Stimulated activated CD4-positive, alpha-beta T cell treated with anti-CD3 and anti-CD28 coated beads, Interleukin-4, amount 100 ng/mL, for 48 hours (primary cell): ENCODE measurements around the gene SPCS1.
"Not testable (repeated sequence)": the region's sequence is repeated elsewhere in the genome, so short reads cannot be mapped to it uniquely, and the experiment has no call there.

Experiments
- DNase-seq, 2 donors: peaks; one replicate each; pipeline ENCODE4 v3.0.0-alpha.2; 2020; ENCODE audit warnings: low read depth in 2 of 2

The SPCS1 gene

DNA sequence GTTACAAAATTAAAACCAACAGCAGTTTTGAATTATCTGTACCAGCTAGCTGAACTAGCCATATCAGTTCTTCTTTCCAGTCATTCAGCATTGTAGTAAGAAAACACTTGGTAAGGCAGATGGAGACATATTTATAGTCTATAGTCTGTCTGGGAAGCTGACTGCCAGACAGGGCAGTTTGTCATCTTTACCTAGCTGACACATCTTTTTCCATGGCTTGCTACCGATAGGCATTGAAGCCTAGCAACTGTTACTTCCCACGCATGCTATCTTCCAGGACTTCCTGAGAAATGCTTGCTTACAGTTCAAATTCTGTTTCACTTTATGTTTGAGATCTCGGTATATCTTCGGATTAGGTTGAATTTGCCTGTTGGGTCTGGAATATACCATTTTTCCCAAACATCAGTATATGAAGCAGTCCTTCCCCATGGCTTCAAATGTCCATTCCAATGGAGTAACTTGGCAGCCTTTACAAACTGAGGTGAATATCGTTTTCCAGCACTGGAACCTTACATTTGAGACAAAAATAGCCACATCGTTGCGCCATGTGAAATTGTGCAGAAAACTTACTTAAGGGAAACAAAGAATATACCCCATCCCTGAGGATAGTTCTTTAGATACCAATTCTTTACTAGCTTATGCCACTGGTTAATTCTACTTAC lies 11.2 kb upstream of the SPCS1 start:
- DNase-seq, result no peak

DNA sequence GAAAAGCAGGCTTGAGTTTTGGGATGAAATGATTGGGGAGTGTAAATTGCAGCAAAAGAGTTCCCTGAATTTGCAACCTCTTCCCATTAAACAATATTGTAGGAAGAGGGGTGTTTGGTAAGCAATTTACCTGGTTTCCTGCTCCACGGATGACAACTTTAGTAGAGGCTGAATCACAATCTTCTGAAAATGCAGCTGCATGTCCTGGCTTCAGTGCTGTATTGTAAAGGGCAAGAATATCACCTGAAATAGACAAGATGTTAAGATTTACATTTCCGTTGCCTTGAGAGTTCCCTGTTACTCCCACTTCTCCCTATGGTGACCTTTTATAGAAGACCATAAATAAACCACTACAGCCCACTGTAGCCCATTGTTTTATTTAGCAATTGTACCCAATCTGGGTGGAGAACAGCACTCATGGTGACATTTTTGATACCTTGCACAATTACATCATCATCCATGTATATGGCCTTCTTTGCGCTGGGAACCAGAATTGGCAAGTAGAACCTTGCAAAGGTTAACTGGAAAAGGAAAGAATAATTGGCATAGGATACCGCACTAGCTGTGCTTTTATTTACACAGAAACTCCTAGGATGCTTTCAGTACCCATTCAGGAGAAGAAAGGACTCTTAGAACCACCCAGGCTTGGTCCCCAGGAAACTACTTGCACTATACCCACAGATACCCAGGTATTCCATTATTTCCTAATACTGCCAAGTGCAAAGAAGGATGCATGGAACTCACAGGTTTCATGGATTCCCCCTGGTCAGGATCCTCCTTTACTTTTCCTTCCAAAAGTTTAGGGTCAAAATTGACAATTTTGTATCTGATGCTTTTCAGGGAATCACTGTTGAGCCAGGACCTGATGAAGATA lies 9.9 kb upstream of the SPCS1 start:
- DNase-seq, result no peak

DNA sequence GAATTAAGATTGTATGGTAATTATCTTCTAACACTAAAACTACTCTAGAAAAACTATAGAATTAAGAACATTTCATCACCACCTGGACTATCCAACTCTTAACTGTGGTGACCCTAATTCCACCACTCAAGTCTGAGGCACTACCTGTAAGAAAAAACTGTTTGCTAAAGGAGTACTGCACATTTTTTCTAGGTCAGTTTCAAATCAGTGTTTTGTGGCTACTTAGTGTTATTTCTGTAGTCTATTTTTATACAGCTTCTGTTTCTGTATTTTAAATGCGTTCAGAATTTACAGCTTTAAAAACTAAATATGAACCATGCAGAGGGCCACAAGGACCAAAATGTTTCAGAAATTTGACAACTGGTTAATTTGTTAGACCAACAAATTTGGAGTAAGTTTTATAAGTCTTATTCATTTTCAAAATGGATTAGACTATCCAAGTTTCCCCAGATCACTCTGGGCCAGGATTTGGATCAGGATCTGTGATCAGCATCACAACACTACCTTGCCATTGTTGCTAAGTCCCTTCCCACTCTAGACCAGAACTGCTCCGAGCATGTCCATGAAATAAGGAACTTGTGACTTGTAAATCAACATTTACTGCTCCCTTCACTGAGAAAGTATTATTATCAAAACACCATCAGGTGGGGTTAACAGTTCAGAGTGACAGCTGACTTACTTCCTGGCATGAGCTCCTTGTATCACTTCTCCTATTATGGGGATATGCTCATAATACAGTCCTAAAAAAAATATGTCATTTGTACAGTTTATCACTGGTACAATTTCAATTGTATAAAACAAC lies 8.9 kb upstream of the SPCS1 start:
- DNase-seq, result no peak

DNA sequence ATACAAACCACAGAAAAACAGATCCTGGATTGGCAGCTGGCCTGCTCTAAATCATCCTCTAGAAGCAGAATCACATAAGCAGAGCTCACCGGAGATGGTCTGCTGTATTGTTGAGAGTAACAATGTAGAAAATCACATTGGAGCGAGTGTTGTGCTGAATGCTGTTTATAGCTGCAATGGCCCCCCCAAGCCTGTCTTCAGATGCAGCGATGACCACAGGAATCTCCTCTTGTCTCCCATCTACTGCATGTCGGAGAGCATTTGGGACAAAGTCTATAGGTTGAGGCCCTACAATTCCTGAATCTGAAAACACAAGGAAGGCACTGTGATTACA lies 8.3 kb upstream of the SPCS1 start:
- no peak for DNase-seq

DNA sequence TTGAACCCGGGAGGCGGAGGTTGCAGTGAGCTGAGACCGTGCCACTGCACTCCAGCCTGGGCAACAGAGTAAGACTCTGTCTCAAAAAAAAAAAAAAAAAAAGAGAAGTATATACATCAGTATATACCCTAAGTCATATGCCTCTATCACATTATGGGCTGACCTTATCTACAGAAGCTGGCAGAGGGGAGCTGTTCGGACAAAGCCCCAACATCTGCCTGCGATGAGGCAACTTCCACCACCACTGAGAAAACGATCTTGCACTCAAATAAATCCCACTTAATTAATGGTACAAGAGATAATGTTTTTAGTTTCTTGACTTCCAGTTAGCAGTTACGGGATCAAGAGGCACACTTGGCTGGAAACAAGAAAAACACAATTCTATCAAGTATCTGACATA lies 2.6 kb upstream of the SPCS1 start:
- no peak for DNase-seq

DNA sequence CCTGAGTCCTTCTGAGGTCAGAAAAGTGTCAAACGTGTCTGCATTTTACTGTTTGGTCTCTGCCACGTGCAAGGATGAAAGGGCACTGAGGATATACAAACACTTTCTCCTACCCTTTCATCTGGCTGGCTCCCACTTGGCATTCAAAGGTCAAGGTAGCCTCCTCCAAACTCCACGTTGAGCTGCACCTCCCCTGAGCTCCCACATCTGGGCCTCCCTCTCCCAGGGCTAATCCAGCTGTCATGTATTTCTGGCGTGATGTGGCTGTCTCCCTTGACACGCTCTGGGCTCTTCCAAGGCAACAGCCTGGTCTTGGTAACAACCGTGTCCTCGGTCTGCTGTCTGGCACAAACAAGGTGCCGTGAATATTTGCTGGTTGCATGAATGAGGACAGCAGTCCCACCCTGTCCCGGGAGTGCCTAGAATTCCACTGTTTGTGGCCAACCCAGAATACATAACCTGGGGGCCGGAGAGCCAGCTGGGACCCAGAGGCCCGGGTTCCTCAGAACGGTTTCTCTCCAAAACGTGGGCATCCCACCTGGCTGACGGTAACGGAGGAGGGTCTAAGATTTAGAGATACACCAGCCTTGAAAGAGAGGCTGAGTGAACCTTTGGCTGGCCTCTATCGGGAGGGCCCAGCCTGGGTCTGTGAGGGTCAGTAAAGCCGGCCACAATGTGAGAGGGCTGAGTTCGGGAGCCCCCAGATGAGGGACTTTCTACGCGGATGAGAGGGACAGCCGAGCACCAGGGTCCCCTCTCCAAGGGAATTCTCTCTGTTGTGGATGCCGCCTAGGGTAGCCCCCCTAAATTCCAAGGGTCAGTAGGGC lies 1.1 kb upstream of the SPCS1 start:
- DNase-seq, result no peak

DNA sequence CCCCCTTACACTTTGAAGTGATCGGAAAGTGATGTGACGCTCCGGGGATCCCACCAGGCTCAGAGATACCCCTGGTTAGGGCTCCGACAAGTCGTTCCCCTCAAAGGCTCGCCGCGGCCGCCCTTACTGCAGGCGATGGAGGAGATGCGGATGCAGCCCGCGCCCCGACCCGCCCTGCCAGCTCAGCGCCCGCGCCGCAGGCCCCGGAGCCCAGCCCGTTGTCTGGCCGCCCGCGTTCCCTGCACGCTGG lies 543 bp upstream of the SPCS1 start:
- no peak for DNase-seq

DNA sequence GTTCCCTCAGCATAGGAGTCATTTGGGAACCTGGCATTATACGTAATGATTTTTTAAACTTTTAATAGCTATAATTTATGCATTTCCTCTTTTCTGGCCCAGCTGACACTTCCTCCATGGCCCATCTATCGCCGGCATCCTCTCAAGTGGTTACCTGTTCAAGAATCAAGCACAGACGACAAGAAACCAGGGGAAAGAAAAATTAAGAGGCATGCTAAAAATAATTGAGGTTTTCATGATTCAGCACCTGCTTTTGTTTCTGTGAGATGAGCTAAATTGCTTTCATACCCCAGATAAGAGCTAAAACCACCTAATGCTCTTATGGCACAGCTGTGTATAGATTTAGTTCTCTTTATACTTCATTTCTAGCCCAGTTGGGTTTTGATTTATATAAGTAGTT lies 1.7 kb downstream of the SPCS1 start:
- DNase-seq, result no peak

DNA sequence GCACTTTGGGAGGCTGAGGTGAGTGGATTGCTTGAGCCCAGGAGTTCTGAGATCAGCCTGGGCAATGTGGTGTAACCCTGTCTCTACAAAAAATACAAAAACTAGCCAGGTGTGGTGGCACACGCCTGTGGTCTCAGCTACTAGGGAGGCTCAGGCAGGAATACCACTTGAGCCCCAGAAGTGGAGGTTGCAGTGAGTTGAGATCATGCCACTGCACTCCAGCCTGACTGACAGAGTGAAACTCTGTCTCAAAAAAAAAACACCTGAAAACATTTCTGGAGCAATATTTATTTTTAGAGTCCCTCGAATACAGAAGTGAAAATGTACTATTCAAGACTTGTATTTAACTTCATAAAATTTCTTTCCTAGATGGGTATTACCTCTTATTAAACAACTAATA lies 4.6 kb downstream of the SPCS1 start:
- no peak for DNase-seq

DNA sequence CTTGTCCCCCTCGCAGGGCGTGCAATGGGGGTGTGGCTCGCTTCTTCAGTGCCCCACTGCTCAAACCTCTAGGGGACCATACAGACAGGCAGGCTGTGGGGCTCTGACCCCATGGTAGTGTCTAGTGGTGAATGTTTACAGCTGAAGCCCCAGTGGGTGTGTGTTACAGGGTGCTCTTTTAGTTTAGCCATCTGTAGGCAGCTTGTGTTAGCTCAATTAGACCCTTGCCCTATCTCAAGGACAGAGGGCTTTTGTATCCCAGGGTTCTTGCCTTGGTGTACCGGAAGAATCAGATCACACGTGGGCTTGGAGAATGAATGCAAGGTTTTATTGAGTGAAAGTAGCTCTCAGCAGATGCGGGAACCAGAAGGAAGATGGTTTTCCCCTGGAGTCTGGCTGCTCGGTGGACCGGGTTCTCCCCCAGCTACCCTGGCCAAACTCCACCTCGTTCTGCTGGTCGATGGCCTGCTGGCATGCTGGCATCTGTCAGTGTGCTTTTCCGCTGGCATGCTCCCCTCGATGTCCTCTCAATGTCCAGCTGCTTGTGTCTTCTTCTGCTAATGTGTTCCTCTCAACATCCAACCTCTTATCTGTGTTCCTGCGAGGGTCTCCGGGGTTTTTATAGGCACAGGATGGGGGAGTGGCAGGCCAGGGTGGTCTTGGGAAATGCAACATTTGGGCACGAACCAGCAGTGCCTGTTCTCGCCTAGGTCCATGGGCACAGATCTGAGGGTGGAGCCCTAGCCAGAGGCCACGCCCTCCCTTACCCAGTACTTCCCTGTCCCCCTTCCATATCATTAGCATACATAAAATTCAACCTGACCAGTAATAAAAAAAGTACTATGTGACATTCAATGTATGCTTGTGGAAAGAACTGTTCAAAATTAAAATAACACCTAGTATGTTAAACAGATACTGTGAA lies 6.6 kb downstream of the SPCS1 start:
- DNase-seq, result no peak

DNA sequence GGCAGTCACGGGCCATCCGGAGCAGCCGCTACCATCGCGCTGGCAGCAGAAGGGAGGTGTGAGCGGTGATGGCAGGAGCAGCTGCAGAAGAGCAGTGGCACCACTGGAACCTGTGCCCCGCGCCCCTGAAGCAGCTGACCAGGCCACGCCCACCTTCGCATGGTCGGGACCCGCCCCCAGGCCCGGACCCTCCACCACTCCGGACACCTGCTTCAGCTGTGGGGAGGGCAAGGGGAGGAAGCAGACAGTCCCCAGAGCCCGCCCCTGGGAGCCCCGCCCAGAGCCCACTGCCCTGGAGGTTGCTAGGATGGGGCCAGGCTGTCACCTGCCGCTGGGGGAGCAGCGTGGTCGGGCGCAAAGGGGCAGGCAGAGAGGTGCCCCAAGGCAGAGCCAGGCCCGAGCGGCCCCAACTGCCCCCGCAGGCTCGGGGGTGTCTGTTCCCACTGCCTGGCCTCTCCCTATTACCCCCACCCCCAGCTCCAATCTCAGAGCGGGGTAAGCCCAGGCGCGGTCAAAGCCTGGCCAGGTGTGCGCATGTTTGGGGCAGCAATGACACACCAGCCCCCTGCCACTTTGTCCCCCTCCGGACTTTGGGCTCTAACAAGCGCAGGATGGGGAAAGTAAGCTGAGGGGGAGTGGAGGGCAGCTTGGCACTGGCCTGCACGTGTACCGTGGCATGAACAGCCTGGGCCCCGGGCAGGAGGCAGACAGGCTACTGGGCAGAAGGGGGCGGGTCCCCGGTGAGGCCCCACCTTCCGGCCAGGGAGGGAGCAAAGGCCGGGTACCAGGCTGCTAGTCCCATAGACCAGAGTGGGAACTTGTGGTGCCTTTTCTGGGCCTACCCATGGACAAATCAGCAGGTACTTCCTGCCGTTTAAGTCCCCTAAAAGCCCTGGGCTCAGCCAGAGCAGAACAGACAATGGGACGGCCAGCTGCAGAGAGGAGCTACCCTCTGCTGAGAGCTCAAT lies 8.7 kb downstream of the SPCS1 start:
- no peak for DNase-seq

DNA sequence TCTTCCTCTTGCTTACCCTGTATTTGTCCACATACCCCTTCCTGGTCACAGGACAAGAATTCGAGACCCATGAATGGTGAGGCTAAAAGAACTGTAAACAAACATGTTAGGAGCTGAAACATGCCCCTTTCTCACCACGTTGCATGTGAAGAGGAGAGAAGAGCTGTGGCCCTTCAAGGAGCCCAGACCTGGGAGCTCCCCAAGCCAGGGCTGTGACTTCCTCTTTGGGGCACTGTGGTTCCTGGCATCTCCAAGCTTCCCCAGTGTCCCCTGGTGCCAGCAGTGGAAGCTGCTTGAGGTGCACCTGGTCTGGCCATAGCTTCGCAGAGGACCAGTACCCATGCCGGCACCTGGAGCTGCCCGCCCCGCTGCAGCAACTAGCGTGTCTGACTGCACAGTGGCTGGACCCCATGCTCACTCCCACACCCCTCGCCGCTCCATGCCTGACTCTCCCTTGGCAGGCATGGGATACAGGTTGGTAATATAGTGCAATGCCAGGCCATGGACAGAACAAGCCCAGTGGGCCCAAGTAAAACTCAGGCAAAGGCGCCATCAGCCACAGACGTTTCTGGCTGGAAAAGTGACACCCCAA lies 9.9 kb downstream of the SPCS1 start:
- no peak for DNase-seq

DNA sequence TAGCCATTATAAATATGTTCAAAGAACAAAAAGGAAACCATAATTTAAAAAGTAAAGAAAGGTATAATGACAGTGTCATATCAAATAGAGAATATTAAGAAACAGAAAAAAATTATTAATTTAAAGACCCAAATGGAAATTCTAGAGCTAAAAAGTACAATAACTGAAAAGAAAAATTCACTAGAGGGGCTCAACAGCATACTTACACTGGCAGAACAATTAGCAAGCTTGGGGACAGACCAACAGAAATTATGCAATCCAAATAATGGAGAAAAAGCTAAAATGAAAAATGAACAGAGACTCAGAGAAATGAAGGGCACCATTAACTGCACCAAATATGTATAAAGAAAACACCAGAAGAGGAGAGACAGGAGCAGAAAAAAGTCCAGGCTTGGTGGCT lies 13.7 kb downstream of the SPCS1 start:
- no peak for DNase-seq

DNA sequence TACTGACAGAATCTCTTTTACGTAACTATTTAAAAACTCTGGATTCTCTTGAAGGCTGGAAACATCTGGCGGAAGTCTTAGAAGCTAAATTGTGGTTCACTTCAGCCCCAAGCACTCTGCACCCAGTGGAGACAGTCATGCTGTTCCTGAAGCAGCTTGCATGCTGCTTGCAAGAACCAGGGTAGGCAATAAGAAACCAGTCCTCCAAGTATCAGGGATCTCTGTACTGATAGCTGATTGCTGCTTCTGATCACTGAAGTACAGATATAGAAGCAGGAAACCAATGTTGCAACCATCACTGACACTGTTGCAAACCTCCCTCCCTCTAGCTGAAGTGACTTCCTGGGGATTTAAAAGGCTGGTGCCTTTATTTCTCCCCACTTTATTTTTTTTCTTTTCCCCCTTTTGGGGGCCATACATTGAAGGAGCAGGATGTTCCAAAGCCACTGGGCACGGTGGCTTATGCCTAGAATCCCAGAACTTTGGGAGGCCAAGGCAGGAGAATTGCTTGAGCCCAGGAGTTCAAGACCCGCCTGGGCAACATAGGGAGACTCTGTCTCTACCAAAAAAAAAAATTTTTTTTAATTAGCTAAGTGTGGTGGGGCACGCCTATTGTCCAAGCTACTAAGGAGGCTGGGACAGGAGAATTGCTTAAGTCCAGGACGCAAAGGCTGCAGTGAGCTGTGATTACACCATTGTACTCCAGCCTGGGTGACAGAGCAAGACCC lies 15.3 kb downstream of the SPCS1 start:
- no peak for DNase-seq

DNA sequence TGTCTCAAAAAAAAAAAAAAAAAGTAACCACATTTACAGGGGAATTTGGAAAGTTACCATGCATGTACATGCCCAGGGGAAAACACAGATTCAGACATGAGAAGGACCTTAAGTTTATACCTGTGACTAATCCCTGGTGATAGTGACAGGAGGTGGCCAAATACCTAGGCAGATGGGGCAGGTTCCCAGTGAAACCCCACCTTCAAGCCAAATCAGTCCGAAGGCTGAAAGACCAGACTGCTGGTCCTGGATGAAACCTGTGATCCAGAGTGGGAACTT lies 15.8 kb downstream of the SPCS1 start:
- DNase-seq, result no peak

DNA sequence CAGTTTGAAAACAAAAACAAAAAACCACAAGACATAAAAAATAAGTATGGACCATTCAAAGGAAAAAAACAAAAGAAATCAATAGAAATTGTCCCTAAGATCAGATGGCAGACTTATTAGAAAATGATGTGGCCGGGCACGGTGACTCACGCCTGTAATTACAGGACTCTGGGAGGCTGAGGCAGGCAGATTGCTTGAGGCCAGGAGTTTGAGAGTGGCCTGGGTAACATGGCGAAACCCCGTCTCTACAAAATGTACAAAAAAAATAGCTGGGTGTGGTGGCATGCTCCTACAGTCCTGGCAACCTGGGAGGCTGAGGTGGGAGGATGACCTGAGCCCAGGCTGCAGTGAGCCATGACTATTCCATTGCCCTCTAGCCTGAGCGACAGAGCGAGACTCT lies 16.6 kb downstream of the SPCS1 start:
- DNase-seq, result no peak

DNA sequence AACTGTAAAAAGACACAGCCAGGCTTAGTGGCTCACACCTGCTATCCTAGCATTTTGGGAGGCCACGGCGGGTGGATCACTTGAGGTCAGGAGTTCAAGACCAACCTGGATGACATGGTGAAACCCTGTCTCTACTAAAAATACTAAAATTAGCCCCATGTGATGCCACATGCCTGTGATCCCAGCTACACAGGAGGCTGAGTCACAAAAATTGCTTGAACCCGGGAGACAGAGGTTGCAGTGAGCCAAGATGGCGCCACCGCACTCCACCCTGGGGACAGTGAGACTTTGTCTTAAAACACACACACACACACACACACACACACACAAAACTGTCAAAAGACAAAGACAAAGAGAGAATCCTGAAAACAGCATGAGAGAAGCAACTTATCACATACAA lies 18.0 kb downstream of the SPCS1 start:
- DNase-seq, result no peak

DNA sequence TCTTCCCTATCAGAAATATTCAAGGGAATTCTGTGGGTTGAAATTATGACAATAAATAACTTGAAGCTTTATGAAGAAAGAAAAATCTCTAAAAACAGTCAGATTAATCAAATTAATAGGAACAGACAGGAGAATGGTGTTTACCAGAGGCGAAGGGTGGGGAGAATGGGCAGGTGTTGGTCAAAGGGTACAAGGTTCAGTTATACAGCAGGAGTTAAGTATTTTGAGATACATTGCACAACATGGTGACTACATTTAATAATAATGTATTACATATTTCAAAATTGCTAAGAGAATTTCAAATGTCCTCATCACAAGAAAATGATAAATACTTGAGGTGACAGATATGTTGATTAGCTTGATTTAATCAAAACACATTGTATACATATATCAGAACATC lies 18.6 kb downstream of the SPCS1 start:
- DNase-seq, result no peak

DNA sequence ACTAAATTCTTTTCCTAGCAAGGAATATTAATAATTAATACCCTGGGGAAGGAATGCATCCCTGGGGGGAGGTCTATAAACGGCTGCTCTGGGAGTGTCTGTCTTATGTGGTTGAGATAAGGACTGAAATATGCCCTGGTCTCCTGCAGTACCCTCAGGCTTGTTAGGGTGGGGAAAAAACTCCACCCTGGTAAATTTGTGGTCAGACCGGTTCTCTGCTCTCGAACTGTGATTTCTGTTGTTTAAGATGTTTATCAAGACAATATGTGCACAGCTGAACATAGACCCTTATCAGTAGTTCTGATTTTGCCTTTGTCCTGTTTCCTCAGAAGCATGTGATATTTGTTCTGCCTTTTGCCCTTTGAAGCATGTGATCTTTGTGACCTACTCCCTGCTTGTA lies 22.8 kb downstream of the SPCS1 start:
- not testable (repeated sequence) for DNase-seq
